ENCODE results near the gene DHRS2. TPM values are rescaled to one million over a fixed set of nuclear protein-coding genes. Genes with fewer than 3 reads are reported as not detected.

Gene DHRS2
- polyA plus RNA-seq, 1 of the 3 experiments (the other 2 are of a cell fraction) = 1.2 TPM

GRCh38 chr14:23624830-23625404 is 11.2 kb upstream of the DHRS2 start:
- TF ChIP-seq EP300 (IDR thresholded peaks at IDR 0.05; ENCODE audit: borderline replicate concordance in 1 of 2, low read depth in 1 of 2, low read length in 1 of 2) = no peak
- TF ChIP-seq TCF12 (IDR thresholded peaks at IDR 0.05) = no peak
- no peak for TF ChIP-seq FOXJ3 (CRISPR knock-in tag; IDR thresholded peaks at IDR 0.05)
- TF ChIP-seq NFIC (IDR thresholded peaks at IDR 0.05; ENCODE audit: borderline replicate concordance) = no peak
- no peak for TF ChIP-seq NRF1 (IDR thresholded peaks at IDR 0.05; ENCODE audit: low read depth, low read length)
- no peak for TF ChIP-seq SMC3 (IDR thresholded peaks at IDR 0.05; ENCODE audit: low read depth, low read length)
- no peak for TF ChIP-seq IRF3 (IDR thresholded peaks at IDR 0.05; ENCODE audit: low read depth, low read length)
- no peak for TF ChIP-seq FOXM1 (IDR thresholded peaks at IDR 0.05; ENCODE audit: low read depth)
- TF ChIP-seq MAX (IDR thresholded peaks at IDR 0.05; ENCODE audit: low read depth) = no peak
- TF ChIP-seq FOSL2 (IDR thresholded peaks at IDR 0.05; ENCODE audit: borderline replicate concordance, low read depth) = no peak
- TF ChIP-seq TAF1 (IDR thresholded peaks at IDR 0.05; ENCODE audit: borderline replicate concordance, low read depth, low read length) = no peak
- no peak for TF ChIP-seq ZBTB33 (IDR thresholded peaks at IDR 0.05; ENCODE audit: borderline replicate concordance, low read depth)
- no peak for TF ChIP-seq EZH2phosphoT487 (IDR thresholded peaks at IDR 0.05; ENCODE audit: borderline replicate concordance, low read depth)
- no peak for TF ChIP-seq PBX3 (IDR thresholded peaks at IDR 0.05)
- TF ChIP-seq ELF1 (IDR thresholded peaks at IDR 0.05) = no peak
- TF ChIP-seq POLR2AphosphoS5 (IDR thresholded peaks at IDR 0.05; ENCODE audit: low read depth, low read length) = no peak
- no peak for TF ChIP-seq RXRA (IDR thresholded peaks at IDR 0.05; ENCODE audit: borderline replicate concordance, low read depth)
- TF ChIP-seq RFX5 (IDR thresholded peaks at IDR 0.05; ENCODE audit: low read length) = no peak
- no peak for TF ChIP-seq GATA2 (CRISPR knock-in tag; IDR thresholded peaks at IDR 0.05)
- H3K4me2 ChIP-seq = no peak overlapping the region
- H3K4me3 ChIP-seq (ENCODE audit: low read depth in 2 of 2, low read length in 1 of 2) = no peak overlapping the region
- no peak overlapping the region for H2AFZ ChIP-seq (ENCODE audit: low read depth)
- 13% methylated on average over 3 of the region's 3 CpGs for WGBS (ENCODE audit: low lambda C conversion rate)
- H3K27ac ChIP-seq (ENCODE audit: low read depth in 2 of 2, low read length in 1 of 2) = no peak overlapping the region
- peaks cover 14% of the 10 kb centered on the region; the same call in 1 of the 2 replicates for H3K9me3 ChIP-seq
- no peaks in the 10 kb centered on the region for H4K20me1 ChIP-seq (ENCODE audit: insufficient read depth)
- no peaks in the 10 kb centered on the region for H3K27me3 ChIP-seq (ENCODE audit: insufficient read depth)
- no peaks in the 10 kb centered on the region for H3F3A ChIP-seq (replicated peaks; ENCODE audit: insufficient read depth)
- no peaks in the 10 kb centered on the region for H3K36me3 ChIP-seq (replicated peaks in 1 of 2; ENCODE audit: control insufficient read depth in 1 of 2, insufficient read depth in 2 of 2, low read length in 1 of 2)
- H3K4me1 ChIP-seq (ENCODE audit: control insufficient read depth in 1 of 2, insufficient read depth in 2 of 2, low read depth in 1 of 2, low read length in 1 of 2) = no peaks in the 10 kb centered on the region
- H3K9ac ChIP-seq = no peak overlapping the region
- DNase-seq = no peak
- POLR2A ChIA-PET = no interaction called here
- CTCF ChIA-PET = interaction anchor here (1.0 to 1.9 kb wide), 2 partner anchors 286 to 305 kb away, joined by 3 to 4 read pairs; no protein-coding TSS in a partner anchor
- H3K79me2 ChIP-seq (ENCODE audit: insufficient read depth) = no peaks in the 10 kb centered on the region
- H3K9me2 ChIP-seq = no peaks in the 10 kb centered on the region

Data from SK-N-SH (cell line).